CD4-positive, alpha-beta T cell treated with Interleukin-12 subunit alpha and Interleukin-12 subunit beta, for 1 hour (primary cell): ENCODE results near the gene WDR45B.

Experiments
- DNase-seq: peaks from one replicate; pipeline ENCODE4 v3.0.0-alpha.2; 2020

Gene WDR45B

GRCh38 chr17:82675476-82676245 is 27.4 kb upstream of the WDR45B start:
- no peak for DNase-seq

- DNase-seq: no peak
Measured at GRCh38 chr17:82674656-82675475, 26.6 kb upstream of the WDR45B start.

- DNase-seq: no peak
Measured at GRCh38 chr17:82670661-82671450, 22.6 kb upstream of the WDR45B start.

- peak; percentile 36 for DNase-seq
Measured at GRCh38 chr17:82668631-82669099, 20.4 kb upstream of the WDR45B start.

- no peak for DNase-seq
Measured at GRCh38 chr17:82668024-82668630, 19.9 kb upstream of the WDR45B start.

GRCh38 chr17:82667668-82668000 is 19.4 kb upstream of the WDR45B start:
- DNase-seq: no peak

GRCh38 chr17:82666931-82667667 is 18.9 kb upstream of the WDR45B start:
- DNase-seq: no peak

- no peak for DNase-seq
Measured at GRCh38 chr17:82665891-82666290, 17.6 kb upstream of the WDR45B start.

- no peak for DNase-seq
Measured at GRCh38 chr17:82665217-82665616, 17.0 kb upstream of the WDR45B start.

GRCh38 chr17:82664701-82665182 is 16.5 kb upstream of the WDR45B start:
- DNase-seq: no peak

GRCh38 chr17:82664276-82664575 is 16.0 kb upstream of the WDR45B start:
- no peak for DNase-seq

GRCh38 chr17:82663381-82664275 is 15.4 kb upstream of the WDR45B start:
- DNase-seq: no peak

- DNase-seq: no peak
Measured at GRCh38 chr17:82662711-82663261, 14.5 kb upstream of the WDR45B start.

- no peak for DNase-seq
Measured at GRCh38 chr17:82661717-82662683, 13.8 kb upstream of the WDR45B start.

- DNase-seq: no peak
Measured at GRCh38 chr17:82659886-82660285, 11.6 kb upstream of the WDR45B start.

- no peak for DNase-seq
Measured at GRCh38 chr17:82658796-82659452, 10.7 kb upstream of the WDR45B start.

- DNase-seq: no peak
Measured at GRCh38 chr17:82658331-82658730, 10.1 kb upstream of the WDR45B start.

GRCh38 chr17:82657926-82658325 is 9.7 kb upstream of the WDR45B start:
- no peak for DNase-seq

GRCh38 chr17:82656266-82656665 is 8.0 kb upstream of the WDR45B start:
- no peak for DNase-seq
